OCI-LY7 (cell line): ENCODE results near the gene HEPN1. TPM values are rescaled to one million over a fixed set of nuclear protein-coding genes. Genes with fewer than 3 reads are reported as not detected.

ENCODE experiments used
- BruUV-seq: library from RNA; stranded (reverse); fragments of 400-500 nt; replicated peaks from 2 replicates; lab custom pipeline; 2021; lab: Mats Ljungman, UMichigan
- CTCF ChIA-PET: fragments of 300-600 bp; sonication (Branson Sonifier 250); formaldehyde crosslinking; loops from one replicate; lab custom pipeline; 2022; ENCODE audit warnings: antibody characterized with exemption; ENCODE audit not compliant: unreplicated experiment; lab: Charles Lee
- POLR2A ChIA-PET: fragments of 300-600 bp; sonication (Branson Sonifier 250); formaldehyde crosslinking; loops from one replicate; lab custom pipeline; 2022; ENCODE audit warnings: antibody characterized with exemption; lab: Charles Lee
- DNase-seq: peaks from one replicate; pipeline ENCODE4 v3.0.0-alpha.2; 2015; ENCODE audit warnings: low spot score
- H2AFZ ChIP-seq: fragments of 200-600 bp; sonication (generic), shearing (Covaris generic); 2 replicates; pipeline ENCODE4 v1.6.1; 2014; ENCODE audit warnings: mild to moderate bottlenecking, antibody characterized with exemption, low read length, moderate library complexity
- H3K27ac ChIP-seq: fragments of 200-600 bp; sonication (generic); 2 replicates; pipeline ENCODE4 v1.5.1; 2014; ENCODE audit warnings: mixed run types, low read depth, mild to moderate bottlenecking, moderate library complexity, low read length, inconsistent platforms; ENCODE audit not compliant: poor library complexity, severe bottlenecking
- H3K36me3 ChIP-seq: fragments of 200-600 bp; sonication (generic); 2 replicates; pipeline ENCODE4 v1.6.1; 2014; ENCODE audit warnings: mild to moderate bottlenecking, antibody characterized with exemption, low read length, moderate library complexity, mixed read lengths; ENCODE audit not compliant: insufficient read depth
- H3K4me1 ChIP-seq: fragments of 200-600 bp; sonication (generic); 2 replicates; pipeline ENCODE4 v1.5.1; 2014; ENCODE audit warnings: mild to moderate bottlenecking, low read length; ENCODE audit not compliant: insufficient read depth, poor library complexity, severe bottlenecking
- H3K4me2 ChIP-seq: fragments of 200-600 bp; sonication (generic); 2 replicates; pipeline ENCODE4 v1.6.1; 2014; ENCODE audit warnings: mild to moderate bottlenecking, low read length
- H3K4me3 ChIP-seq: fragments of 200-600 bp; sonication (generic); 2 replicates; pipeline ENCODE4 v1.5.1; 2014; ENCODE audit warnings: mild to moderate bottlenecking, low read depth, low read length; ENCODE audit not compliant: poor library complexity, severe bottlenecking
- H3K79me2 ChIP-seq: fragments of 200-600 bp; sonication (generic); 2 replicates; pipeline ENCODE4 v1.6.1; 2016; ENCODE audit warnings: low read depth, mild to moderate bottlenecking, low read length, moderate library complexity, mixed read lengths; ENCODE audit not compliant: insufficient read depth
- H3K9me2 ChIP-seq: fragments of 200-600 bp; sonication (generic); 2 replicates; pipeline ENCODE4 v1.6.1; 2016; ENCODE audit warnings: mild to moderate bottlenecking, low read length, mixed read lengths; ENCODE audit not compliant: insufficient read depth
- H3K9me3 ChIP-seq: fragments of 200-600 bp; sonication (generic); 2 replicates; pipeline ENCODE4 v1.6.1; 2014; ENCODE audit warnings: mild to moderate bottlenecking, mixed run types, low read length, mixed read lengths
- H4K20me1 ChIP-seq: fragments of 200-600 bp; sonication (generic); 2 replicates; pipeline ENCODE4 v1.6.1; 2014; ENCODE audit warnings: mild to moderate bottlenecking, antibody characterized with exemption, low read length, moderate library complexity, mixed read lengths; ENCODE audit not compliant: insufficient read depth
- CTCF ChIP-seq: fragments of 200-600 bp; sonication (generic); conservative IDR thresholded peaks from 2 replicates; pipeline ENCODE4 v1.5.1; 2014; ENCODE audit warnings: mild to moderate bottlenecking, antibody characterized with exemption, low read length, moderate library complexity, mixed read lengths
- EZH2phosphoT487 ChIP-seq: fragments of 200-600 bp; sonication (generic); IDR thresholded peaks from 2 replicates; pipeline ENCODE4 v1.6.1; 2018; ENCODE audit warnings: low read depth, borderline replicate concordance, mild to moderate bottlenecking, mixed run types, antibody characterized with exemption, low read length, moderate library complexity, mixed read lengths
- intact Hi-C: fragments of 100-400 bp; cut with micrococcal nuclease; formaldehyde crosslinking; loops from one replicate; pipeline ENCODE4 v1.10.0; 2022; ENCODE audit not compliant: unreplicated experiment
- total RNA-seq, 2 experiments: library from RNA; depleted of rRNA in 1 of 2; stranded (reverse); fragments of >200 nt in 1 of 2; shearing (Covaris generic) in 1 of 2; gene quantifications; 2 replicates each; pipeline ENCODE4 v1.2.3, GENCODE V29; 2014 to 2022

Gene HEPN1
- total RNA-seq, 2 experiments from 2014 or later = not detected

- TF ChIP-seq CTCF = no peak
- TF ChIP-seq EZH2phosphoT487 = no peak
- Histone ChIP-seq H3K4me1 (no peaks in the 10 kb centered on the region), H3K4me3 (no peak overlapping the region), H3K9me3 (no peaks in the 10 kb centered on the region), H3K4me2 (no peak overlapping the region), H2AFZ (no peak overlapping the region), H3K36me3 (no peaks in the 10 kb centered on the region), H3K79me2 (no peaks in the 10 kb centered on the region), H3K9me2 (no peaks in the 10 kb centered on the region), H4K20me1 (no peaks in the 10 kb centered on the region), H3K27ac (no peak overlapping the region)
- BruUV-seq = no TSS peak
- no peak for DNase-seq
- POLR2A ChIA-PET = interaction anchor here (0.6 kb wide), 1 partner anchor 99 kb away, joined by 4 read pairs; no protein-coding TSS in a partner anchor
- intact Hi-C loops = no loop called here
- CTCF ChIA-PET = interaction anchor here (0.9 kb wide), 1 partner anchor 255 kb away, joined by 3 read pairs; no protein-coding TSS in a partner anchor
These were observed 32.6 kb upstream of the HEPN1 start for GRCh38 chr11:124886476-124886875.

- H3K4me1 ChIP-seq = no peaks in the 10 kb centered on the region
- CTCF ChIA-PET = interaction anchor here (0.9 kb wide), 1 partner anchor 255 kb away, joined by 3 read pairs; no protein-coding TSS in a partner anchor
- no peak overlapping the region for H3K4me2 ChIP-seq
- H3K36me3 ChIP-seq = no peaks in the 10 kb centered on the region
- POLR2A ChIA-PET = interaction anchor here (0.6 kb wide), 2 partner anchors 99 to 1306 kb away, joined by 3 to 4 read pairs; no protein-coding TSS in a partner anchor
- no peak for TF ChIP-seq CTCF
- TF ChIP-seq EZH2phosphoT487 = no peak
- H3K79me2 ChIP-seq = no peaks in the 10 kb centered on the region
- DNase-seq = no peak
- intact Hi-C loops = no loop called here
- H3K27ac ChIP-seq = no peak overlapping the region
- BruUV-seq = no TSS peak
- H4K20me1 ChIP-seq = no peaks in the 10 kb centered on the region
- no peaks in the 10 kb centered on the region for H3K9me2 ChIP-seq
- no peak overlapping the region for H2AFZ ChIP-seq
- no peak overlapping the region for H3K4me3 ChIP-seq
- H3K9me3 ChIP-seq = no peaks in the 10 kb centered on the region
These were observed 31.9 kb upstream of the HEPN1 start for GRCh38 chr11:124886978-124887666.

GRCh38 chr11:124887667-124888013 is 31.4 kb upstream of the HEPN1 start:
- no TSS peak for BruUV-seq
- no peaks in the 10 kb centered on the region for H3K4me1 ChIP-seq
- CTCF ChIA-PET = interaction anchor here (0.6 kb wide), 1 partner anchor 451 kb away, joined by 3 read pairs; no protein-coding TSS in a partner anchor
- H3K9me2 ChIP-seq = no peaks in the 10 kb centered on the region
- no peaks in the 10 kb centered on the region for H3K36me3 ChIP-seq
- no peaks in the 10 kb centered on the region for H3K9me3 ChIP-seq
- POLR2A ChIA-PET = no interaction called here
- no peak overlapping the region for H3K27ac ChIP-seq
- no peak overlapping the region for H2AFZ ChIP-seq
- H3K4me2 ChIP-seq = no peak overlapping the region
- no peaks in the 10 kb centered on the region for H3K79me2 ChIP-seq
- no peaks in the 10 kb centered on the region for H4K20me1 ChIP-seq
- intact Hi-C loops = no loop called here
- TF ChIP-seq EZH2phosphoT487 = no peak
- TF ChIP-seq CTCF = no peak
- DNase-seq = no peak
- no peak overlapping the region for H3K4me3 ChIP-seq
